ENCODE results near the gene ENOX1. TPM values are rescaled to one million over a fixed set of nuclear protein-coding genes. Genes with fewer than 3 reads are reported as not detected.

ENOX1 gene
- total and polyA plus RNA-seq, 9 of the 15 experiments (the other 6 are each of a cell fraction or from before 2014, with no cell fraction given) = not detected

GRCh38 chr13:43196086-43196621 lies 590.6 kb downstream of the ENOX1 start:
- CTCF ChIA-PET (ENCODE audit: low intra/inter-chr PET ratio) = no interaction called here

More at GRCh38 chr13:43196086-43196621, 590.6 kb downstream of the ENOX1 start:
- DNase-seq (ENCODE audit: extremely low read depth in 1 of 4, low spot score in 3 of 4) (no peak), ATAC-seq (no peak), FAIRE-seq (no peak)
- BruUV-seq (replicated peaks) = no TSS peak
- POLR2A ChIA-PET = no interaction called here
- Histone ChIP-seq H4K20me1 (replicated peaks; ENCODE audit: control insufficient read depth, insufficient read depth, low read length) (no peaks in the 10 kb centered on the region), H3K4me1 (replicated peaks in 1 of 2; ENCODE audit: control insufficient read depth in 2 of 2, insufficient read depth in 2 of 2, low read length in 2 of 2) (no peaks in the 10 kb centered on the region), H3K27ac (ENCODE audit: extremely low read depth, low read depth, low read length) (no peak overlapping the region), H3K79me2 (ENCODE audit: control insufficient read depth, insufficient read depth, low read length) (no peaks in the 10 kb centered on the region), H3K27me3 (ENCODE audit: control insufficient read depth in 2 of 2, insufficient read depth in 2 of 2, low read length in 2 of 2) (no peaks in the 10 kb centered on the region), H3K4me3 (no peak overlapping the region), H3K9me3 (replicated peaks; ENCODE audit: control insufficient read depth, insufficient read depth, low read depth, low read length) (no peaks in the 10 kb centered on the region), H3K9ac (ENCODE audit: insufficient read depth in 1 of 2, low read depth in 2 of 2, low read length in 2 of 2) (no peak overlapping the region), H3K9me1 (ENCODE audit: control insufficient read depth, insufficient read depth, low read length) (no peaks in the 10 kb centered on the region), H3K36me3 (ENCODE audit: control insufficient read depth, insufficient read depth, low read length) (no peaks in the 10 kb centered on the region), H2AFZ (ENCODE audit: low read depth, low read length) (no peak overlapping the region), H3K4me2 (ENCODE audit: insufficient read depth, low read length) (no peak overlapping the region)
- in situ Hi-C loops (cut with MboI) = no loop called here
- TF ChIP-seq ZNF764 (CRISPR knock-in tag; IDR thresholded peaks at IDR 0.05; ENCODE audit: low read depth) (no peak), HNRNPH1 (optimal IDR thresholded peaks at IDR 0.05; ENCODE audit: low read depth, low read length) (no peak), ZNF644 (tag; IDR thresholded peaks at IDR 0.05; ENCODE audit: low read depth) (no peak), ATF7 (IDR thresholded peaks at IDR 0.05) (no peak), GATA2 (CRISPR knock-in tag; IDR thresholded peaks at IDR 0.05) (no peak), ZNF444 (CRISPR knock-in tag; IDR thresholded peaks at IDR 0.05) (no peak), CCAR2 (IDR thresholded peaks at IDR 0.05; ENCODE audit: low read depth, low read length) (no peak), RAD21 (CRISPR knock-in tag; conservative IDR thresholded peaks at IDR 0.05 in 1 of 2, IDR thresholded peaks at IDR 0.05 in 1 of 2) (no peak), CAMTA2 (CRISPR knock-in tag; conservative IDR thresholded peaks at IDR 0.05) (no peak), TSHZ1 (CRISPR knock-in tag; IDR thresholded peaks at IDR 0.05) (no peak), EHMT2 (IDR thresholded peaks at IDR 0.05) (no peak)
- TF ChIP-seq, protein P1, sequence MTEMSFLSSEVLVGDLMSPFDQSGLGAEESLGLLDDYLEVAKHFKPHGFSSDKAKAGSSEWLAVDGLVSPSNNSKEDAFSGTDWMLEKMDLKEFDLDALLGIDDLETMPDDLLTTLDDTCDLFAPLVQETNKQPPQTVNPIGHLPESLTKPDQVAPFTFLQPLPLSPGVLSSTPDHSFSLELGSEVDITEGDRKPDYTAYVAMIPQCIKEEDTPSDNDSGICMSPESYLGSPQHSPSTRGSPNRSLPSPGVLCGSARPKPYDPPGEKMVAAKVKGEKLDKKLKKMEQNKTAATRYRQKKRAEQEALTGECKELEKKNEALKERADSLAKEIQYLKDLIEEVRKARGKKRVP (CRISPR knock-in tag; IDR thresholded peaks at IDR 0.05) = no peak
- TF ChIP-seq, protein P2, sequence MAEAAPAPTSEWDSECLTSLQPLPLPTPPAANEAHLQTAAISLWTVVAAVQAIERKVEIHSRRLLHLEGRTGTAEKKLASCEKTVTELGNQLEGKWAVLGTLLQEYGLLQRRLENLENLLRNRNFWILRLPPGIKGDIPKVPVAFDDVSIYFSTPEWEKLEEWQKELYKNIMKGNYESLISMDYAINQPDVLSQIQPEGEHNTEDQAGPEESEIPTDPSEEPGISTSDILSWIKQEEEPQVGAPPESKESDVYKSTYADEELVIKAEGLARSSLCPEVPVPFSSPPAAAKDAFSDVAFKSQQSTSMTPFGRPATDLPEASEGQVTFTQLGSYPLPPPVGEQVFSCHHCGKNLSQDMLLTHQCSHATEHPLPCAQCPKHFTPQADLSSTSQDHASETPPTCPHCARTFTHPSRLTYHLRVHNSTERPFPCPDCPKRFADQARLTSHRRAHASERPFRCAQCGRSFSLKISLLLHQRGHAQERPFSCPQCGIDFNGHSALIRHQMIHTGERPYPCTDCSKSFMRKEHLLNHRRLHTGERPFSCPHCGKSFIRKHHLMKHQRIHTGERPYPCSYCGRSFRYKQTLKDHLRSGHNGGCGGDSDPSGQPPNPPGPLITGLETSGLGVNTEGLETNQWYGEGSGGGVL (CRISPR knock-in tag; IDR thresholded peaks at IDR 0.05) = no peak
- intact Hi-C loops (cut with micrococcal nuclease) = no loop called here
- WGBS (ENCODE audit: insufficient coverage, low coverage, missing lambda C conversion rate) = 0% methylated on average over 4 of the region's 4 CpGs
